GM12892 (cell line): Measurements from ENCODE around the gene CARNS1.

Experiments used
- POLR2A ChIP-seq: IDR thresholded peaks from 2 replicates; pipeline ENCODE4 v1.6.1; 2011; ENCODE audit warnings: low read depth, low read length, control low read depth
- POLR2AphosphoS5 ChIP-seq: IDR thresholded peaks from 2 replicates; pipeline ENCODE4 v1.6.1; 2011; ENCODE audit warnings: low read depth, low read length, control low read depth
- TAF1 ChIP-seq: IDR thresholded peaks from 2 replicates; pipeline ENCODE4 v1.6.1; 2011; ENCODE audit warnings: low read depth, mild to moderate bottlenecking, control low read depth, low read length, borderline replicate concordance

DNA sequence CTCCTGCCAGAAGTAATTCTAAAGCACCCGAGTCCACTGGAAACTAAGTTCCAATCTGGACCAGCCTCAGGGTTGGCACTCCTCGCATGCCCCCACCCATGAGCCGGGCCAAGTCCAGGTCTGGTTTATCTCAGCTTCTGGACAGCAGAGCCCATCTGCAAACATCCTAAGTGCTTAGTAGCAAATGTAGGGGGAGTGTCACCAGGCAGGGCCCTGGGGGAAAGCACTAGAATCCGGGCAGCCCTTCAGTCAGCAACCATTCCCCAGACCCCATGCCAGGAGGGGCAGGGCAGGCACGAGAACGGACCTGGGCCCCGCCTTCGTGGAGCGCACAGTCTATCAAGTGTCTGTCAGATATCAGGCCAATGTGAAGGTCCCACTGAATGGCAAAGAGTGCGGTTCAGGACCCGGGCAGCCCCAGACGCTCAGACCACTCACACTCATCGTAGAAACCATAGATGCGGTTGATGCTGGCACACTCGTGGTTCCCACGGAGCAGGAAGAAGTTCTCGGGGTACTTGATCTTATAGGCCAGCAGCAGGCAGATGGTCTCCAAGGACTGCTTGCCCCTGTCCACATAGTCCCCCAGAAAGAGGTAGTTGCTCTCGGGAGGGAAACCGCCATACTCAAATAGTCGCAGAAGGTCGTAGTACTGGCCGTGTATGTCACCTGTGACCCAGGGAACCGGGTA lies 15.1 kb upstream of the CARNS1 start:
- TF ChIP-seq TAF1 = no peak
- TF ChIP-seq POLR2A = no peak; the same call in 1 of the 2 replicates
- no peak for TF ChIP-seq POLR2AphosphoS5
